GM21381 (cell line): ENCODE data around the gene BRPF3.

ENCODE experiments used
- ATAC-seq: cut with Tn5 transposase; IDR thresholded peaks from one replicate; pipeline ENCODE4 v1.9.1; 2021; ENCODE audit warnings: mild to moderate bottlenecking, moderate library complexity; ENCODE audit not compliant: unreplicated experiment

The BRPF3 gene

GRCh38 chr6:36266913-36267644 is 70.5 kb downstream of the BRPF3 start:
- ATAC-seq, result no peak

GRCh38 chr6:36267731-36268477 is 71.4 kb downstream of the BRPF3 start:
- ATAC-seq, result no peak

GRCh38 chr6:36268478-36269275 is 72.1 kb downstream of the BRPF3 start:
- no peak for ATAC-seq

GRCh38 chr6:36269834-36270705 is 73.5 kb downstream of the BRPF3 start, which contains the start of gene PNPLA1:
TSS of gene PNPLA1 (plus strand) at chr6:36270060. CDS start at chr6:36270460, 400 bp downstream.
- no peak for ATAC-seq

GRCh38 chr6:36272234-36272633 is 75.7 kb downstream of the BRPF3 start:
- ATAC-seq, result no peak

GRCh38 chr6:36273067-36273466 is 76.5 kb downstream of the BRPF3 start:
- ATAC-seq, result no peak

- no peak for ATAC-seq
These were observed 77.4 kb downstream of the BRPF3 start for GRCh38 chr6:36273802-36274514.

GRCh38 chr6:36276581-36277536 is 80.3 kb downstream of the BRPF3 start:
- ATAC-seq, result no peak

- no peak for ATAC-seq
These were observed 81.5 kb downstream of the BRPF3 start for GRCh38 chr6:36277946-36278470.

GRCh38 chr6:36280467-36280866 is 83.9 kb downstream of the BRPF3 start:
- ATAC-seq, result no peak

GRCh38 chr6:36280983-36281382 is 84.4 kb downstream of the BRPF3 start:
- no peak for ATAC-seq
